Astrocyte (in vitro differentiated cells and primary cell): ENCODE measurements around the gene MAPK1IP1L. TPM values are rescaled to one million over a fixed set of nuclear protein-coding genes. Genes with fewer than 3 reads are reported as not detected.

Source experiments
- DNase-seq: peaks from one replicate; pipeline ENCODE4 v3.0.0-alpha.2; 2010; ENCODE audit warnings: low read depth
- FAIRE-seq: peaks from 2 replicates; lab custom pipeline; 2011; peaks lifted over from hg19 to GRCh38; lab: Jason Lieb, UNC
- H2AFZ ChIP-seq: 2 replicates; pipeline ENCODE4 v1.6.0; 2012; ENCODE audit warnings: low read depth, low read length, inconsistent platforms
- H3K27ac ChIP-seq: 2 replicates; pipeline ENCODE4 v1.5.1; 2011; ENCODE audit warnings: low read depth, low read length, inconsistent platforms
- H3K27me3 ChIP-seq: 2 replicates; pipeline ENCODE4 v1.6.0; 2011; ENCODE audit warnings: low read length, inconsistent platforms; ENCODE audit not compliant: insufficient read depth
- H3K36me3 ChIP-seq: 2 replicates; pipeline ENCODE4 v1.5.1; 2011; ENCODE audit warnings: low read length, inconsistent platforms; ENCODE audit not compliant: insufficient read depth
- H3K4me1 ChIP-seq: 2 replicates; pipeline ENCODE4 v1.5.1; 2011; ENCODE audit warnings: low read length, inconsistent platforms; ENCODE audit not compliant: insufficient read depth
- H3K4me2 ChIP-seq: 2 replicates; pipeline ENCODE4 v1.6.0; 2012; ENCODE audit warnings: low read length, inconsistent platforms
- H3K4me3 ChIP-seq: 2 replicates; pipeline ENCODE4 v1.5.1; 2011; ENCODE audit warnings: low read depth, mild to moderate bottlenecking, low read length, inconsistent platforms; ENCODE audit not compliant: insufficient read depth
- H3K79me2 ChIP-seq: 2 replicates; pipeline ENCODE4 v1.6.0; 2012; ENCODE audit warnings: mild to moderate bottlenecking, low read length, inconsistent platforms; ENCODE audit not compliant: insufficient read depth
- H3K9ac ChIP-seq: 2 replicates; pipeline ENCODE4 v1.6.0; 2012; ENCODE audit warnings: mild to moderate bottlenecking, low read length, inconsistent platforms
- H3K9me3 ChIP-seq: 2 replicates; pipeline ENCODE4 v1.5.1; 2012; ENCODE audit warnings: low read depth, mild to moderate bottlenecking, low read length, inconsistent platforms; ENCODE audit not compliant: insufficient read depth
- H4K20me1 ChIP-seq: 2 replicates; pipeline ENCODE4 v1.6.0; 2012; ENCODE audit warnings: low read length, inconsistent platforms; ENCODE audit not compliant: insufficient read depth
- H3K27ac Mint-ChIP-seq: one replicate; pipeline ENCODE4 v1.8.0; 2021; ENCODE audit warnings: mild to moderate bottlenecking, mixed read lengths; ENCODE audit not compliant: unreplicated experiment
- H3K27me3 Mint-ChIP-seq: one replicate; pipeline ENCODE4 v1.8.0; 2021; ENCODE audit warnings: low read depth, mixed read lengths; ENCODE audit not compliant: unreplicated experiment
- H3K36me3 Mint-ChIP-seq: one replicate; pipeline ENCODE4 v1.8.0; 2021; ENCODE audit warnings: low read depth, mixed read lengths; ENCODE audit not compliant: unreplicated experiment
- H3K4me1 Mint-ChIP-seq: one replicate; pipeline ENCODE4 v1.8.0; 2021; ENCODE audit warnings: low read depth, mixed read lengths; ENCODE audit not compliant: unreplicated experiment
- H3K4me3 Mint-ChIP-seq: one replicate; pipeline ENCODE4 v1.8.0; 2021; ENCODE audit warnings: mild to moderate bottlenecking, moderate library complexity, mixed read lengths; ENCODE audit not compliant: unreplicated experiment
- H3K9me3 Mint-ChIP-seq: one replicate; pipeline ENCODE4 v1.8.0; 2021; ENCODE audit warnings: mild to moderate bottlenecking, mixed read lengths; ENCODE audit not compliant: unreplicated experiment
- EZH2 ChIP-seq: IDR thresholded peaks from 2 replicates; pipeline ENCODE4 v1.6.1; 2012; ENCODE audit warnings: mild to moderate bottlenecking, low read length, inconsistent platforms; ENCODE audit not compliant: insufficient read depth
- total RNA-seq: library from RNA; stranded (reverse); gene quantifications from 2 replicates; pipeline ENCODE4 v1.2.1, GENCODE V29; 2021
- TF ChIP-seq, protein P1 (sequence below): IDR thresholded peaks from 2 replicates; pipeline ENCODE4 v1.5.1; 2011; ENCODE audit warnings: low read depth, mild to moderate bottlenecking, inconsistent platforms, low read length, moderate library complexity; ENCODE audit not compliant: insufficient read depth

The MAPK1IP1L gene
- total RNA-seq, 1 donor from 2014 or later = 111 TPM

- H3K36me3 Mint-ChIP-seq = no peaks in the 10 kb centered on the region
- peaks cover 23% of the 10 kb centered on the region for H3K4me1 ChIP-seq
- H3K4me2 ChIP-seq = peak overlapping the region; percentile 87
- peak overlapping the region; percentile 89 for H2AFZ ChIP-seq
- H3K27me3 ChIP-seq = no peaks in the 10 kb centered on the region
- H3K4me3 ChIP-seq = peak overlapping the region; percentile 94
- peaks cover 23% of the 10 kb centered on the region for H4K20me1 ChIP-seq
- H3K4me1 Mint-ChIP-seq = peaks cover 21% of the 10 kb centered on the region
- H3K9ac ChIP-seq = peak overlapping the region; percentile 93
- H3K79me2 ChIP-seq = peaks cover 69% of the 10 kb centered on the region
- H3K36me3 ChIP-seq = no peaks in the 10 kb centered on the region
- no peaks in the 10 kb centered on the region for H3K9me3 Mint-ChIP-seq
- H3K4me3 Mint-ChIP-seq = peak overlapping the region; percentile 96
- H3K27me3 Mint-ChIP-seq = no peaks in the 10 kb centered on the region
- peak overlapping the region; percentile 82 for H3K27ac Mint-ChIP-seq
- no peak for FAIRE-seq
- no peak for DNase-seq
- TF ChIP-seq EZH2 = no peak
- TF ChIP-seq, protein P1, sequence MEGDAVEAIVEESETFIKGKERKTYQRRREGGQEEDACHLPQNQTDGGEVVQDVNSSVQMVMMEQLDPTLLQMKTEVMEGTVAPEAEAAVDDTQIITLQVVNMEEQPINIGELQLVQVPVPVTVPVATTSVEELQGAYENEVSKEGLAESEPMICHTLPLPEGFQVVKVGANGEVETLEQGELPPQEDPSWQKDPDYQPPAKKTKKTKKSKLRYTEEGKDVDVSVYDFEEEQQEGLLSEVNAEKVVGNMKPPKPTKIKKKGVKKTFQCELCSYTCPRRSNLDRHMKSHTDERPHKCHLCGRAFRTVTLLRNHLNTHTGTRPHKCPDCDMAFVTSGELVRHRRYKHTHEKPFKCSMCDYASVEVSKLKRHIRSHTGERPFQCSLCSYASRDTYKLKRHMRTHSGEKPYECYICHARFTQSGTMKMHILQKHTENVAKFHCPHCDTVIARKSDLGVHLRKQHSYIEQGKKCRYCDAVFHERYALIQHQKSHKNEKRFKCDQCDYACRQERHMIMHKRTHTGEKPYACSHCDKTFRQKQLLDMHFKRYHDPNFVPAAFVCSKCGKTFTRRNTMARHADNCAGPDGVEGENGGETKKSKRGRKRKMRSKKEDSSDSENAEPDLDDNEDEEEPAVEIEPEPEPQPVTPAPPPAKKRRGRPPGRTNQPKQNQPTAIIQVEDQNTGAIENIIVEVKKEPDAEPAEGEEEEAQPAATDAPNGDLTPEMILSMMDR = no peak
- no peaks in the 10 kb centered on the region for H3K9me3 ChIP-seq
- H3K27ac ChIP-seq = peak overlapping the region; percentile 92
These were observed 25.5 kb upstream of the MAPK1IP1L start for GRCh38 chr14:55025948-55026347.

DNA sequence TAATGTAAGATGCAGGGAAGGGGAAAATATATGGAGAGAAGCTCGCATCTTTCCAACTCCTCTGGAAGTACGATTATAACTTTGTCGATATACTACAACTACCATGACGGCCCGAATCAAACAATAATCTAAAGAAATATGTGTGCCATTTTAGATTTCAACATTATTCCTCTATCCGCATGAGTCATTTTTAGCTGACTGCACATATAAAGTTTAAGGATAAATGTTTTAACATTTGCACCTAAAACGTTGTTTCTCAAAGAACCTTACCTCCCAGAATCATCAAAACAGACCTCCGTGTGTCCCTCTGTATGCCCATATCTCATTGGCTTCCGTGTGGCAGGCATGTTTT is 25.0 kb upstream of the MAPK1IP1L start:
- DNase-seq (no peak), FAIRE-seq (no peak)
- Mint-ChIP-seq H3K36me3 (no peaks in the 10 kb centered on the region), H3K9me3 (no peaks in the 10 kb centered on the region), H3K27me3 (no peaks in the 10 kb centered on the region), H3K4me3 (peak overlapping the region; percentile 96), H3K27ac (peak overlapping the region; percentile 7), H3K4me1 (peaks cover 26% of the 10 kb centered on the region)
- Histone ChIP-seq H3K27me3 (no peaks in the 10 kb centered on the region), H2AFZ (peak overlapping the region; percentile 89), H3K4me1 (peaks cover 23% of the 10 kb centered on the region), H3K27ac (peak overlapping the region; percentile 92), H4K20me1 (peaks cover 28% of the 10 kb centered on the region), H3K79me2 (peaks cover 73% of the 10 kb centered on the region), H3K9ac (peak overlapping the region; percentile 93), H3K4me2 (peak overlapping the region; percentile 87), H3K9me3 (no peaks in the 10 kb centered on the region), H3K36me3 (no peaks in the 10 kb centered on the region), H3K4me3 (peak overlapping the region; percentile 94)
- TF ChIP-seq EZH2 = no peak
- TF ChIP-seq, protein P1 = no peak

DNA sequence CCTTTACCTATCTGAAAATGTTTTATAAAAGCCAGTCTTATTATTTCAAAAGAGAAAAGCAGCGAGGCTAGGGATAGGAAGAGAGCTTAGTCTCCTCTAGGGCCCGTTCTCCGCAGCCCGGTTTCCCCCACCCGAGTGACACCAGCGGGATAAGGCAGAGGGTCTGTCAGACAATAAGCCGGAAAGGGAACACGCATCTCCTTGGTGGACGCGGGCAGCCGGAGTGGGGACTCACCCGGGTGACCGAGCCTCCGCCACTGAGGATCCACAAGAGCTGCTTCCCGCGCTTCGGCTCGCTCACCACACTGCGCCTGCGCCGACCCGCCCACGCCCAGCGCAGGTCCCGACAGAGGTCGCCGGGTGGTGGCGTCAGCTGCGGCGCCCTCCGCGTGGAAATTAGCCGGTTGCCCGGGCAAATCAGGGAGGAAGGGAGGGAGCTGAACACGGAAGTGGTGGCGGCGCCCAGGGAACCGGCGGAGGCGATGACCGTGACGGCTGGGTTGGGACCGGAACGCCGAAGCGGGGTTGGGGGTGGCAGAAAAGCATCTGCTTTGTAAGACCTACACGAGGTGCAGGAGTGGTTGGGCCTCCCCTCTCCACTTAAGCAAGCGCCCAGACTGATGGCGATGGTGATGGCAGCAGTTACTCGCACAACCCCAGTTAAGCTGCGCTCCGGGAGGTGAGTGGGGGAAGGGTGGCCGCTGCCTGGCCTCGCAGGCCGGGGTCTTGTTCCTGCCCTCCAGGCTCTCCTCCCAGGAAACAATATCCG is 24.5 kb upstream of the MAPK1IP1L start, which contains the start of the genes SOCS4 and WDHD1:
Gene SOCS4, plus strand, starts transcription at position 444 of the 769 bp plus-strand sequence. CDS start 15,806 bp downstream, outside the sequence.
Gene WDHD1, minus strand, starts transcription at position 307 of the 769 bp plus-strand sequence. CDS start 312 bp downstream, outside the sequence.
- FAIRE-seq (no peak), DNase-seq (peak; percentile 81)
- Histone ChIP-seq H3K4me1 (peaks cover 23% of the 10 kb centered on the region), H4K20me1 (peaks cover 32% of the 10 kb centered on the region), H3K9ac (peak within 1 kb of the TSS; percentile 93), H3K9me3 (no peaks in the 10 kb centered on the region), H3K4me3 (peak within 1 kb of the TSS; percentile 94), H3K4me2 (peak within 1 kb of the TSS; percentile 87), H3K27me3 (no peaks in the 10 kb centered on the region), H2AFZ (peak within 1 kb of the TSS; percentile 89), H3K27ac (peak within 1 kb of the TSS; percentile 92), H3K36me3 (no peaks in the 10 kb centered on the region), H3K79me2 (peaks cover 79% of the 10 kb centered on the region)
- TF ChIP-seq EZH2 = no peak
- Mint-ChIP-seq H3K27ac (peak within 1 kb of the TSS; percentile 97), H3K36me3 (no peaks in the 10 kb centered on the region), H3K9me3 (no peaks in the 10 kb centered on the region), H3K4me1 (peaks cover 30% of the 10 kb centered on the region), H3K27me3 (no peaks in the 10 kb centered on the region), H3K4me3 (peak within 1 kb of the TSS; percentile 96)
